Measurements from ENCODE around the gene HLA-E. TPM values are rescaled to one million over a fixed set of nuclear protein-coding genes. Genes with fewer than 3 reads are reported as not detected.

HLA-E gene
- total and polyA plus RNA-seq, 10 of the 15 experiments (the other 5 are each of a cell fraction or from before 2014, with no cell fraction given): 35.1 to 483 (median 267) TPM

DNA sequence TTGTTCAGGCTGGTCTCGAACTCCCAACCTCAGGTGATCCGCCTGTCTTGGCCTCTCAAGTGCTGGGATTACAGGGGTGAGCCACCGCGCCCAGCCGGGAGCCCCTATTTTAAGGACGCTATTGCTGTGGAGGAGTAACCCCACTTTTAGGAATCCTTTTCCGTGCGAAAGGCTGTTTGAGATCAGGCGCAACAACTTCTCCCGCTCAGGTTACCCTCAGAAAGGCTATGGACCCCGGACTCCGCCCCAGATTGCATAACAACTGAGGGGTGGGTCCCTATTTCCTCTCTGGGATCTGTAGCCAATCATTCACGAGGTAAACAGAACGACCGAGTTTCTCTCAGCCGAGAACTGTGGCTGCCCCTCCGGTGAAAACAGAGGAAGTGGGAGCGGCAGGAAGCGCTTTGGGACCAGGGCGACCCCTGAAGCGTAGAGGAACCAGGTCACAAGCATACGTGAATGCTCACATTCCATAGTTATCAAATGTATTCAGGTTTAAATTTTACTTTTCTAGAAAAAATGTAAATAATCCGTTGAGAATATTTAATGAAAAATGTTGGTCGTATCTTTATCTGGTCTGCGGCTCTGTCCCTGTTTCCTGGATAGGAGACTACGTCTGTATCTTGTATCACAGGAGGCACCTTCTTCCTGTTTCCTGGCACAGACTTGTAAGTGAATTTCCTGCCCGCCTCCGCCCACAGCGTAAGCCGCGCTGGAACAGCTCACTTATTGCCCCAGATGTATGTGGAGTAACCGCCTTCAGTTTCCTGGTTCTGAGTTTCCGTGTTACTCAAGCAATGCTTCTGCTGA lies 26.8 kb downstream of the HLA-E start (continued):
- TF ChIP-seq, protein P1, sequence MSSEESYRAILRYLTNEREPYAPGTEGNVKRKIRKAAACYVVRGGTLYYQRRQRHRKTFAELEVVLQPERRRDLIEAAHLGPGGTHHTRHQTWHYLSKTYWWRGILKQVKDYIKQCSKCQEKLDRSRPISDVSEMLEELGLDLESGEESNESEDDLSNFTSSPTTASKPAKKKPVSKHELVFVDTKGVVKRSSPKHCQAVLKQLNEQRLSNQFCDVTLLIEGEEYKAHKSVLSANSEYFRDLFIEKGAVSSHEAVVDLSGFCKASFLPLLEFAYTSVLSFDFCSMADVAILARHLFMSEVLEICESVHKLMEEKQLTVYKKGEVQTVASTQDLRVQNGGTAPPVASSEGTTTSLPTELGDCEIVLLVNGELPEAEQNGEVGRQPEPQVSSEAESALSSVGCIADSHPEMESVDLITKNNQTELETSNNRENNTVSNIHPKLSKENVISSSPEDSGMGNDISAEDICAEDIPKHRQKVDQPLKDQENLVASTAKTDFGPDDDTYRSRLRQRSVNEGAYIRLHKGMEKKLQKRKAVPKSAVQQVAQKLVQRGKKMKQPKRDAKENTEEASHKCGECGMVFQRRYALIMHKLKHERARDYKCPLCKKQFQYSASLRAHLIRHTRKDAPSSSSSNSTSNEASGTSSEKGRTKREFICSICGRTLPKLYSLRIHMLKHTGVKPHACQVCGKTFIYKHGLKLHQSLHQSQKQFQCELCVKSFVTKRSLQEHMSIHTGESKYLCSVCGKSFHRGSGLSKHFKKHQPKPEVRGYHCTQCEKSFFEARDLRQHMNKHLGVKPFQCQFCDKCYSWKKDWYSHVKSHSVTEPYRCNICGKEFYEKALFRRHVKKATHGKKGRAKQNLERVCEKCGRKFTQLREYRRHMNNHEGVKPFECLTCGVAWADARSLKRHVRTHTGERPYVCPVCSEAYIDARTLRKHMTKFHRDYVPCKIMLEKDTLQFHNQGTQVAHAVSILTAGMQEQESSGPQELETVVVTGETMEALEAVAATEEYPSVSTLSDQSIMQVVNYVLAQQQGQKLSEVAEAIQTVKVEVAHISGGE (CRISPR knock-in tag; IDR thresholded peaks at IDR 0.05): no peak
- no peak for TF ChIP-seq ZNF592 (IDR thresholded peaks at IDR 0.05)
- no peak for TF ChIP-seq WRNIP1 (IDR thresholded peaks at IDR 0.05; ENCODE audit: borderline replicate concordance, low read depth, low read length)
- no peak for TF ChIP-seq TARDBP (IDR thresholded peaks at IDR 0.05; ENCODE audit: borderline replicate concordance)
- TF ChIP-seq, protein P2, sequence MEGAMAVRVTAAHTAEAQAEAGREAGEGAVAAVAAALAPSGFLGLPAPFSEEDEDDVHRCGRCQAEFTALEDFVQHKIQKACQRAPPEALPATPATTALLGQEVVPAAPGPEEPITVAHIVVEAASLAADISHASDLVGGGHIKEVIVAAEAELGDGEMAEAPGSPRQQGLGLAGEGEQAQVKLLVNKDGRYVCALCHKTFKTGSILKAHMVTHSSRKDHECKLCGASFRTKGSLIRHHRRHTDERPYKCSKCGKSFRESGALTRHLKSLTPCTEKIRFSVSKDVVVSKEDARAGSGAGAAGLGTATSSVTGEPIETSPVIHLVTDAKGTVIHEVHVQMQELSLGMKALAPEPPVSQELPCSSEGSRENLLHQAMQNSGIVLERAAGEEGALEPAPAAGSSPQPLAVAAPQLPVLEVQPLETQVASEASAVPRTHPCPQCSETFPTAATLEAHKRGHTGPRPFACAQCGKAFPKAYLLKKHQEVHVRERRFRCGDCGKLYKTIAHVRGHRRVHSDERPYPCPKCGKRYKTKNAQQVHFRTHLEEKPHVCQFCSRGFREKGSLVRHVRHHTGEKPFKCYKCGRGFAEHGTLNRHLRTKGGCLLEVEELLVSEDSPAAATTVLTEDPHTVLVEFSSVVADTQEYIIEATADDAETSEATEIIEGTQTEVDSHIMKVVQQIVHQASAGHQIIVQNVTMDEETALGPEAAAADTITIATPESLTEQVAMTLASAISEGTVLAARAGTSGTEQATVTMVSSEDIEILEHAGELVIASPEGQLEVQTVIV (IDR thresholded peaks at IDR 0.05; ENCODE audit: borderline replicate concordance, partially characterized antibody): peak; percentile 35
- TF ChIP-seq NFYA (IDR thresholded peaks at IDR 0.05; ENCODE audit: borderline replicate concordance, low read depth, low read length): no peak
- TF ChIP-seq HDAC2 (IDR thresholded peaks at IDR 0.05): no peak
- no peak; the same call in 1 of the 2 replicates for TF ChIP-seq MTA2 (IDR thresholded peaks at IDR 0.05; ENCODE audit: low read depth)
- TF ChIP-seq MYB (IDR thresholded peaks at IDR 0.05; ENCODE audit: borderline replicate concordance, low read depth, low read length): no peak
- peak; percentile 65 for TF ChIP-seq MLLT1 (IDR thresholded peaks at IDR 0.05)
- TF ChIP-seq JUND (IDR thresholded peaks at IDR 0.05; ENCODE audit: low read depth, low read length): no peak
- no peak for TF ChIP-seq RCOR1 (conservative IDR thresholded peaks at IDR 0.05; ENCODE audit: low read depth, low read length)
- TF ChIP-seq BMI1 (IDR thresholded peaks at IDR 0.05; ENCODE audit: borderline replicate concordance): no peak
- TF ChIP-seq RAD51 (IDR thresholded peaks at IDR 0.05): no peak
- TF ChIP-seq HDGF (IDR thresholded peaks at IDR 0.05): no peak
- TF ChIP-seq CREB1 (IDR thresholded peaks at IDR 0.05; ENCODE audit: low read depth): peak; percentile 39; the same call in 1 of the 2 replicates
- peak; percentile 55 for TF ChIP-seq POLR2A (IDR thresholded peaks at IDR 0.05; ENCODE audit: low read depth, low read length)
- no peak for TF ChIP-seq SREBF1 (IDR thresholded peaks at IDR 0.05; ENCODE audit: low read length)
- TF ChIP-seq STAT1 (conservative IDR thresholded peaks at IDR 0.05): 0 out of 2 replicates have a peak, but pooled peaks have one; percentile 17
- TF ChIP-seq DPF2 (IDR thresholded peaks at IDR 0.05): peak; percentile 75

Data from GM12878 (cell line).